ENCODE results near the gene HINT3.
"Not testable (repeated sequence)": the region's sequence is repeated elsewhere in the genome, so short reads cannot be mapped to it uniquely, and the experiment has no call there.

Gene HINT3

GRCh38 chr6:125956506-125957390 lies at the start of gene HINT3:
Gene HINT3 (plus strand): TSS chr6:125956770. CDS start chr6:125956978, 208 bp downstream.
- peak; percentile 99 for DNase-seq (ENCODE audit: low spot score)

- no peak for DNase-seq (ENCODE audit: low spot score)
Observed at GRCh38 chr6:125910527-125910926, 46.0 kb upstream of the HINT3 start.

- not testable (repeated sequence) for DNase-seq (ENCODE audit: low spot score)
Observed at GRCh38 chr6:125911051-125911451, 45.5 kb upstream of the HINT3 start.

GRCh38 chr6:125912430-125912829 lies 44.1 kb upstream of the HINT3 start:
- not testable (repeated sequence) for DNase-seq (ENCODE audit: low spot score)

GRCh38 chr6:125913145-125913544 lies 43.4 kb upstream of the HINT3 start:
- no peak for DNase-seq (ENCODE audit: low spot score)

GRCh38 chr6:125913864-125914351 lies 42.7 kb upstream of the HINT3 start:
- DNase-seq (ENCODE audit: low spot score): no peak

GRCh38 chr6:125918230-125918629 lies 38.3 kb upstream of the HINT3 start:
- no peak for DNase-seq (ENCODE audit: low spot score)

GRCh38 chr6:125918681-125919566 lies 37.6 kb upstream of the HINT3 start:
- DNase-seq (ENCODE audit: low spot score): peak; percentile 36

- DNase-seq (ENCODE audit: low spot score): no peak
Observed at GRCh38 chr6:125919618-125920017, 37.0 kb upstream of the HINT3 start.

- no peak for DNase-seq (ENCODE audit: low spot score)
Observed at GRCh38 chr6:125922322-125922860, 34.2 kb upstream of the HINT3 start.

- no peak for DNase-seq (ENCODE audit: low spot score)
Observed at GRCh38 chr6:125923366-125923877, 33.1 kb upstream of the HINT3 start.

- no peak for DNase-seq (ENCODE audit: low spot score)
Observed at GRCh38 chr6:125924169-125924568, 32.4 kb upstream of the HINT3 start.

- DNase-seq (ENCODE audit: low spot score): no peak
Observed at GRCh38 chr6:125924697-125925358, 31.7 kb upstream of the HINT3 start.

- peak; percentile 24 for DNase-seq (ENCODE audit: low spot score)
Observed at GRCh38 chr6:125926711-125927110, 29.9 kb upstream of the HINT3 start.

- DNase-seq (ENCODE audit: low spot score): no peak
Observed at GRCh38 chr6:125927761-125928160, 28.8 kb upstream of the HINT3 start.

- no peak for DNase-seq (ENCODE audit: low spot score)
Observed at GRCh38 chr6:125930765-125931418, 25.7 kb upstream of the HINT3 start.

- no peak for DNase-seq (ENCODE audit: low spot score)
Observed at GRCh38 chr6:125931733-125932450, 24.7 kb upstream of the HINT3 start.

GRCh38 chr6:125932451-125932795 lies 24.1 kb upstream of the HINT3 start:
- no peak for DNase-seq (ENCODE audit: low spot score)

GRCh38 chr6:125935520-125935919 lies 21.1 kb upstream of the HINT3 start:
- DNase-seq (ENCODE audit: low spot score): not testable (repeated sequence)

GRCh38 chr6:125939026-125939425 lies 17.5 kb upstream of the HINT3 start:
- no peak for DNase-seq (ENCODE audit: low spot score)
